Jurkat, Clone E6-1 (cell line): ENCODE results near the gene SLC9A9.

ENCODE experiments used
- DNase-seq: peaks from one replicate; pipeline ENCODE4 v3.0.0-alpha.2; 2011; ENCODE audit warnings: low read depth, low spot score
- H3K4me3 ChIP-seq: 2 replicates; pipeline ENCODE4 v1.5.1; 2011; ENCODE audit warnings: mild to moderate bottlenecking, low read length, control low read depth, moderate library complexity

SLC9A9 gene

GRCh38 chr3:143241481-143241951 is 606.8 kb downstream of the SLC9A9 start:
- no peak for DNase-seq
- H3K4me3 ChIP-seq, result no peak overlapping the region

- no peak overlapping the region for H3K4me3 ChIP-seq
- no peak for DNase-seq
Observed at GRCh38 chr3:143240886-143241285, 607.4 kb downstream of the SLC9A9 start.

- no peak overlapping the region for H3K4me3 ChIP-seq
- no peak for DNase-seq
Observed at GRCh38 chr3:143239031-143239430, 609.2 kb downstream of the SLC9A9 start.

DNA sequence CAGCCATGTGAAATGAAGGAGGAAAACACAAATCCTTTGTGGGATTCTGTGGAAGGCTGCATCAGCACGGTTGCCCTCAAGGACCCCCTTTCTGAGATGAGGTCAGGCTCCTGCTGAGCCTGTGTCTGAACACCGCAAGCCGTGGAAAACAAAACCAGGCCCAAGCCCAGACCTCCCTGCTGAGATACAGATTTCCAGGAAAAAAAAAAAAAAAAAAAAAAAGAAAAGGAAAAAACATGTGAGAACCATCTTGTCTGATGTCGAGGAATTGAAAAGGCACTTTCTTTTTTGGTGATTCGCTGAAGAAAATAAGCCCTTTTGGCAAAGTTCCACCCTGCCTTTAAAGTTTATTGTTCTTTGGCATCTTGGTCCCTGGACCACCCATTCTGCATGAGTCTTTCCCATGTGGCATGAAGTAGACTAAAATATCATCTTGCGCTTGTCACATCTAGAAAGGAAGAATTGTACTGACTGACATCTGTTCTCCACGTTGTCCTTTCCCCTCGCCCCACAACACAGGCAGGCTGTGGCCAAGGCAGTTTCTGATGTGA is 611.1 kb downstream of the SLC9A9 start:
- no peak overlapping the region for H3K4me3 ChIP-seq
- DNase-seq, result no peak

GRCh38 chr3:143236226-143236964 is 611.9 kb downstream of the SLC9A9 start:
- no peak for DNase-seq
- H3K4me3 ChIP-seq, result no peak overlapping the region

DNA sequence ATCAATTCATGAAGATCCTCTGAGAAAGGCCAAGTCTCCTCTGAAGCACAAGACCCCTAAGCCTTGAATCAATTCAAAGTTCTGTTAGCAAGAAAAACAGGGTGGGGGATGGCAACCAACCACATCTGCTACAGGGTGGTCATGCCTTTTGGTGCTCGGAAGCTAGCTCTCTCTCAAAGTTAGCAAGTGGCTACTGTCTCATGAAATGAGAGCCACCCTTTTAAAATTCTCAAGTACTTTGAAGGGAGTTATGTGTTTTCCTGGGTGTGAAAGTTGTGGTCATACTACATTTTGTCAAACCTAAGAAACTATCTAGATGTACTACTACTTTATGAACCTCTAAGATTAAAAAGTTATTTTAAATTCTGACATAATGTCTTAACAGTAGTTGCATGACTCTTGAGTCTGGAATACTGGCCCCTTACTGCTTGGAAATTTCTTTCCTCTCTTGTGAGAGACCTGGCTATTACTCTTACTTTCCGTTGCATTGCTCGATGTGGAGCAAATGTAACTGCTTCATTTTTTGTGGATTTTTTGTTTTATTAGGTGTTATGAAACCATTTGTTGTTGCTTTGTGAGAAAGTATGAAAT is 612.6 kb downstream of the SLC9A9 start:
- DNase-seq, result no peak
- H3K4me3 ChIP-seq, result no peak overlapping the region

GRCh38 chr3:143234526-143234925 is 613.7 kb downstream of the SLC9A9 start:
- DNase-seq, result no peak
- H3K4me3 ChIP-seq, result no peak overlapping the region

- no peak for DNase-seq
Observed at GRCh38 chr3:143232981-143233380, 615.3 kb downstream of the SLC9A9 start.

GRCh38 chr3:143228405-143228804 is 619.9 kb downstream of the SLC9A9 start:
- H3K4me3 ChIP-seq, result no peak overlapping the region
- no peak for DNase-seq

More at GRCh38 chr3:143232981-143233380, 615.3 kb downstream of the SLC9A9 start:
- H3K4me3 ChIP-seq, result no peak overlapping the region

- DNase-seq, result no peak
Observed at GRCh38 chr3:143226678-143227291, 621.5 kb downstream of the SLC9A9 start.

DNA sequence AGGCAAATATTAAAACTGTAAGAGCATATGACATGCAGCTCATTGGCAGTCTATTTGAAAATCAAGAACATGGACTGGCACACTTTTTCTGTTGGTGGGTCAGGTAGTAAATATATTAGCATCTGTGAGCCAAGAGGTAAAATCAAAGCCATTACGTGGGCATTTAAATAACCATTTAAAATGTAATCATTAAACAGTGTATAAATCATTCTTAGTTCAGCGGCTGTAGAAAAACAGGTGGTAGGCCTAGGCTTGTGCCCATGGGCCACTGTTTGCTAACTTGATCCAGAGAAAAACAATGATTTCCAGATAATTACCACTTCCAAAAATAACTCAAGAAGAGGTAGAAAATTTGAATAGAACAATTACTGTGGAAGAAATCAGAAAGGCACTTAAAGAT is 623.6 kb downstream of the SLC9A9 start:
- no peak overlapping the region for H3K4me3 ChIP-seq
- DNase-seq, result no peak

More at GRCh38 chr3:143226678-143227291, 621.5 kb downstream of the SLC9A9 start:
- no peak overlapping the region for H3K4me3 ChIP-seq

- no peak for DNase-seq
- H3K4me3 ChIP-seq, result no peak overlapping the region
Observed at GRCh38 chr3:143222981-143223380, 625.3 kb downstream of the SLC9A9 start.

- DNase-seq, result no peak
- H3K4me3 ChIP-seq, result no peak overlapping the region
Observed at GRCh38 chr3:143222505-143222904, 625.8 kb downstream of the SLC9A9 start.

DNA sequence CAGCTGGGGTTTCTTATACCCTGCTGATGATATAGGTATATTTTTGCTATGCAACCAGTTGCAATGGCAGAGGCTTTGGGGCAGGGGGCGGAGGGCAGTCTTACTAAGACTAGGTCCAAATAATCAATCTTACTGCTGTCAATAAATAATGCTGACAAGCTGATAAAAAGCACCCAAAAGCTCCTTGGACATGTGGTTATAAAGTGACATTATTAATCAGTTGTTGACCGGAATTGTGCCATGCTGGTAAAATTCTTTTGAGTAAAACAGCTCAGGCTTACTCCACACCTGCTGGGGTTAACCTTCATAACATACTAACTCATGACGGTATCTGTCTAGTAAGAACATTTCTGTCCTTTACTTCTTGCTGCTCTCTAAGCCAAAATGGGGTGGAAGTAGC is 626.8 kb downstream of the SLC9A9 start:
- DNase-seq, result no peak
- no peak overlapping the region for H3K4me3 ChIP-seq

GRCh38 chr3:143220741-143221140 is 627.5 kb downstream of the SLC9A9 start:
- DNase-seq, result no peak

DNA sequence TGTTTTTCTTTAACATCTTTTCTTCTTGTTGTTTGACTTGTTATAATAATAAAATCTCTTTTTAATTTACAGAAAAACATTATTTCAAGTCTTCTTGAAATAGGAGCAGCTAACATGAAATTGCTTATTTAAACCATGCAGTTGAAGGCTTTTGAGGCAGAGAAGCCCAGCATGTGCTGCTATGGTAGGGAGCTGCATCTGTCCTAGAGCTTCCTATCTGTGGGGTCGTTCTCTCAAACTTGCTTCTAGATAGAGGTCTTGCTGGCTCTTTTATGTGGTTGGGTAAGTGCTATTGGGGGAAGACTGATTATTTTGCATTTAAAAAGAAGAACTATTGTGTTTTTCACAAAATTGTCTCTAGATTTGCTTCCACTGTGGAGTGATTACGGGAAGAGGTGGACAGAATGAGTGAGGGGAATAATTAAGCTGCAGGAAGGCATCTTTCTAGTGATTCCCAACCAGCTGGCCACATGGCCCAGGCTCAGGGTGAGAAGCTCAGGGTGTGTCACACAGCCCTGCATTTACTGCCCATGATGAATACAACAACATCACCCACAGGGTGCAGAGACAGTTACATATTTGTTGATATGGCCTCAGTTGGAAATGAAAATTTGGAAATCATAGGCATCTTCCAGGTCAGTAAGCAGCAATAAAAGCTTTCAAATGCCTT is 630.0 kb downstream of the SLC9A9 start:
- DNase-seq, result peak; percentile 68
- H3K4me3 ChIP-seq, result no peak overlapping the region

More at GRCh38 chr3:143220741-143221140, 627.5 kb downstream of the SLC9A9 start:
- H3K4me3 ChIP-seq, result no peak overlapping the region

GRCh38 chr3:143217283-143217682 is 631.0 kb downstream of the SLC9A9 start:
- no peak overlapping the region for H3K4me3 ChIP-seq
- DNase-seq, result no peak

- no peak for DNase-seq
- H3K4me3 ChIP-seq, result no peak overlapping the region
Observed at GRCh38 chr3:143216709-143217182, 631.5 kb downstream of the SLC9A9 start.
